Testis (tissue), 3 donors: ENCODE data around the gene TNFRSF6B. TPM values are rescaled to one million over a fixed set of nuclear protein-coding genes. Genes with fewer than 3 reads are reported as not detected.

Experiments used
- DNase-seq: peaks from one replicate; pipeline ENCODE4 v3.0.0-alpha.2; 2019
- H3K27ac ChIP-seq, 2 donors: fragments of 200-600 bp; sonication (generic); one replicate each; pipeline ENCODE4 v1.5.1; 2019
- H3K27me3 ChIP-seq: fragments of 200-600 bp; sonication (generic); one replicate; pipeline ENCODE4 v1.5.1; 2019
- H3K36me3 ChIP-seq: fragments of 200-600 bp; sonication (generic); one replicate; pipeline ENCODE4 v1.5.1; 2017; ENCODE audit warnings: low read depth; ENCODE audit errors: missing control alignments
- H3K4me1 ChIP-seq: fragments of 200-600 bp; sonication (generic); one replicate; pipeline ENCODE4 v1.5.1; 2019
- H3K4me3 ChIP-seq, 2 donors: fragments of 200-600 bp; sonication (generic); one replicate each; pipeline ENCODE4 v1.5.1; 2017 to 2019
- H3K9me3 ChIP-seq: fragments of 200-600 bp; sonication (generic); one replicate; pipeline ENCODE4 v1.5.1; 2017
- POLR2A ChIP-seq: fragments of 450-650 bp; IDR thresholded peaks from one replicate; pipeline ENCODE4 v1.6.1; 2017; ENCODE audit warnings: antibody characterized with exemption, mild to moderate bottlenecking, moderate library complexity
- WGBS, 2 donors: methylation state at CpG; one replicate each; pipeline ENCODE4 v1.1.5; 2018; 5-methylcytosine and 5-hydroxymethylcytosine counted together
- intact Hi-C: fragments of 100-400 bp; cut with DNase I; formaldehyde crosslinking; loops from one replicate; pipeline ENCODE4 v1.15.1; 2023; ENCODE audit warnings: low total_unique reads
- polyA plus RNA-seq: library from polyadenylated mRNA; stranded (reverse); fragments of 350-450 nt; fragmentation: Illumina TruSeq; extraction: RNeasy Lipid Tissue Mini Kit (QIAGEN cat#74804); gene quantifications from one replicate; pipeline ENCODE4 v1.2.3, GENCODE V29; 2014; ENCODE audit warnings: low read depth, low replicate concordance; ENCODE audit not compliant: insufficient read depth
- total RNA-seq, 2 donors: library from RNA; depleted of rRNA; stranded (reverse); fragments of >200 nt; gene quantifications; one replicate each; pipeline ENCODE4 v1.2.3, GENCODE V29; 2016
- TF ChIP-seq, protein P1 (sequence below), 3 experiments: fragments of 450-650 bp in 2 of 3; fragments of 200-600 bp in 1 of 3; sonication (generic) in 1 of 3; IDR thresholded peaks; one replicate each; pipeline ENCODE4 v1.5.1; 2016 to 2019; ENCODE audit warnings: antibody characterized with exemption in 3 of 3, mild to moderate bottlenecking in 2 of 3, moderate library complexity in 1 of 3

TNFRSF6B gene
- total and polyA plus RNA-seq, 3 donors from 2014 or later: 3.0 to 30.5 (median 26.2) TPM

DNA sequence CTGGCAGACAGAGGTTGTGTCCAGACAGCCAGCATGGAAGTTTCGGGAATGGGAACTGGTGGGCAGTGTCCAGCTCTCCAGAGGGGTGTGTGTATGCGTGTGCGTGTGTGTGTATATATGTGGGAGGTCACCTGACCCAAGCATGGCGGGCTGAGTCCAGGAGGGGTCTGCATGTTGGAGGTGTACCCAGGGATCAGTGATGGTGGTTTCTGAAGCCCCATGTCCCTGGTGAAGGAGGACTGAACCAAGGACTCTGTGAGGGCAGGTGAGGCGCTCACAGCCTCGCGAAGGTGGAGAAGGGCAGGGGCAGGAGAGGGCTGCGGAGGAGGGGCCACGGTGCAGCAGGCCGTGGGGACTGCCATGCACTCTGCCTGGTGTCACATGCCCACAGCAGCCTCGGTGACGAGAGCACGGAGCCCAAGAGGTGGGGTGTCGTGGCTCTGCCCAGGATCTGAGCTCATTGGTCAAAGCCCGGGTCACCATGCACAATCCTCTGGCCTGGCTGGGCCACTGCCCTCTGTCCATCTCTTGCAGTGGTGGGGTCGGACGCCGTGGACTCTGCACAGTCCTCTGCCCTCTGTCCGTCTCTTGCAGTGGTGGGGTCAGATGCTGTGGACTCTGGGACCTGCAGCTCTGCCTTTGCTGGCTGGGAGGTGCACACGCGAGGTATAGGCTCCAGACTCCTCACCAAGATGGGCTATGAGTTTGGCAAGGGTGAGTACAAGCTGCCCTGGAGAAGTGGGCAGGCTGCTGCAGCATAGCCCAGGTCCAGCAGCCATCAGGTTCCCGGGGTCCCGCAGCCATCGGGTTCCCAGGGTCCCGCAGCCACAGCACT, 37.9 kb downstream of the TNFRSF6B start:
- Histone ChIP-seq H3K36me3 (no peaks in the 10 kb centered on the region), H3K9me3 (no peaks in the 10 kb centered on the region), H3K27me3 (no peaks in the 10 kb centered on the region), H3K4me3 (no peak overlapping the region), H3K4me1 (peaks cover 10% of the 10 kb centered on the region), H3K27ac (no peak overlapping the region)
- TF ChIP-seq, protein P1, sequence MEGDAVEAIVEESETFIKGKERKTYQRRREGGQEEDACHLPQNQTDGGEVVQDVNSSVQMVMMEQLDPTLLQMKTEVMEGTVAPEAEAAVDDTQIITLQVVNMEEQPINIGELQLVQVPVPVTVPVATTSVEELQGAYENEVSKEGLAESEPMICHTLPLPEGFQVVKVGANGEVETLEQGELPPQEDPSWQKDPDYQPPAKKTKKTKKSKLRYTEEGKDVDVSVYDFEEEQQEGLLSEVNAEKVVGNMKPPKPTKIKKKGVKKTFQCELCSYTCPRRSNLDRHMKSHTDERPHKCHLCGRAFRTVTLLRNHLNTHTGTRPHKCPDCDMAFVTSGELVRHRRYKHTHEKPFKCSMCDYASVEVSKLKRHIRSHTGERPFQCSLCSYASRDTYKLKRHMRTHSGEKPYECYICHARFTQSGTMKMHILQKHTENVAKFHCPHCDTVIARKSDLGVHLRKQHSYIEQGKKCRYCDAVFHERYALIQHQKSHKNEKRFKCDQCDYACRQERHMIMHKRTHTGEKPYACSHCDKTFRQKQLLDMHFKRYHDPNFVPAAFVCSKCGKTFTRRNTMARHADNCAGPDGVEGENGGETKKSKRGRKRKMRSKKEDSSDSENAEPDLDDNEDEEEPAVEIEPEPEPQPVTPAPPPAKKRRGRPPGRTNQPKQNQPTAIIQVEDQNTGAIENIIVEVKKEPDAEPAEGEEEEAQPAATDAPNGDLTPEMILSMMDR (IDR thresholded peaks at IDR 0.05): no peak
- TF ChIP-seq POLR2A: no peak
- intact Hi-C loops: no loop called here
- DNase-seq: no peak
- 93 to 95% methylated on average over 16 to 25 of the region's 25 CpGs for WGBS, 2 donors

- Histone ChIP-seq H3K4me3 (no peak overlapping the region), H3K36me3 (no peaks in the 10 kb centered on the region), H3K9me3 (no peaks in the 10 kb centered on the region), H3K27ac (no peak overlapping the region), H3K27me3 (no peaks in the 10 kb centered on the region), H3K4me1 (peaks cover 10% of the 10 kb centered on the region)
- 90 to 93% methylated on average over 16 to 46 of the region's 48 CpGs for WGBS, 2 donors
- TF ChIP-seq, protein P1 (IDR thresholded peaks at IDR 0.05): no peak
- no peak for TF ChIP-seq POLR2A
- intact Hi-C loops: no loop called here
- no peak for DNase-seq
Measured at GRCh38 chr20:63734946-63735858, 38.8 kb downstream of the TNFRSF6B start.

DNA sequence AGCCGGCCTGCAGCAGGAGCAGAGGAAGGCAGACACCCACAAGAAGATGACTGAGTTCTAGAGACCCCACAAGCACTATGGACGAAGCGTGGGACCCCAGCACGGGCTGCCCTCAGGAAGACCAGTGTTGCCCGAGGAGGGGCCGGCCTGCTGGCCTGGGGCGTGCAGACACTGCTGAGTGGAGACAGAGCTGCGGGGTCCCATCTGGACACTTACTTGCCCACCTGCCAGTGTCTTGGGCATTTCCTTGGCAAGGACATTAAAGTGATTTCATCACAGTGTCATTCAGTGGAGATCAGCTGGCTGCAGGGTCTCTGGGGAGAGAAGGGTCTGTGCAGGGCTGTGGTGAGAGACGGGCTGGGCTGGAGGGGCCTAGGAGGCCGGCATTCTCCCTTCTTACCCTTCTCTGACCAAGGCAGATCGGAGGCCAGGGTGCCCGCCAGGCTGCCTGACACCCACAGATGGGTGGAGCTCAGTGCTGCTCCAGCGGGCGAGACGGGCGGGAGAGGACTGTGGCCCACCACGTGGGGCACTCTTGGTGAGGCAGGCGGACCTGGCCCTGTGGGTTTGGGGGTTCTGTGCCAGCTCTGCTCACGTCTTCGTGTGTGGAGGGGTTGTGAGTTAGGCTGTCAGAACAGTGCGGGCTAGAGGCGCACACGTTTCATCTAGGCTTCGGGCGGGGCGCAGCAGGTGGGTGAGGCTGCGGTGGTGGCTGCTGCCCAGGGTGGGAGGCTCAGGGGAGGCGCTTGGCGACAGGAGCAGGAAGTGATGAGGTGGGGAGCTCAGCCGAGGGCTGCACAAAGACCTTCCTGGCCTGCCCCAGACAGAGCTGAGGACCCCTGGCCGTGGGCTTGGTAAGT, 39.6 kb downstream of the TNFRSF6B start, which contains the start of gene LIME1:
Gene LIME1 (plus strand): TSS at position 806 of the 860 bp plus-strand sequence. CDS start 886 bp downstream, outside the sequence.
- 85 to 87% methylated on average over 22 to 31 of the region's 31 CpGs for WGBS, 2 donors
- H3K4me1 ChIP-seq: peaks cover 12% of the 10 kb centered on the region
- TF ChIP-seq POLR2A: no peak
- TF ChIP-seq, protein P1 (IDR thresholded peaks at IDR 0.05): no peak
- no peak for DNase-seq
- no peak within 1 kb of the TSS for H3K27ac ChIP-seq
- no peaks in the 10 kb centered on the region for H3K27me3 ChIP-seq
- H3K36me3 ChIP-seq: no peaks in the 10 kb centered on the region
- H3K9me3 ChIP-seq: no peaks in the 10 kb centered on the region
- intact Hi-C loops: no loop called here
- H3K4me3 ChIP-seq: no peak within 1 kb of the TSS

GRCh38 chr20:63736893-63737694, 40.6 kb downstream of the TNFRSF6B start:
- DNase-seq: no peak
- TF ChIP-seq, protein P1 (IDR thresholded peaks at IDR 0.05): no peak
- TF ChIP-seq POLR2A: no peak
- H3K27me3 ChIP-seq: no peaks in the 10 kb centered on the region
- H3K4me3 ChIP-seq: no peak overlapping the region
- intact Hi-C loops: no loop called here
- H3K9me3 ChIP-seq: no peaks in the 10 kb centered on the region
- H3K4me1 ChIP-seq: peaks cover 21% of the 10 kb centered on the region
- H3K27ac ChIP-seq: no peak overlapping the region
- H3K36me3 ChIP-seq: no peaks in the 10 kb centered on the region
- WGBS, 2 donors: 50 to 69% methylated on average over 4 to 30 of the region's 30 CpGs
